ENCODE measurements around the gene NCOA1.

NCOA1 gene

GRCh38 chr2:24756789-24757188 is 265.7 kb downstream of the NCOA1 start:
- Histone ChIP-seq H3K9me3 (ENCODE audit: control insufficient read depth, insufficient read depth, low read depth, low read length) (no peaks in the 10 kb centered on the region), H3K4me3 (ENCODE audit: low read depth, low read length) (no peak overlapping the region), H3K27ac (ENCODE audit: extremely low read depth, low read depth, low read length) (no peak overlapping the region), H3K36me3 (ENCODE audit: control insufficient read depth in 2 of 2, insufficient read depth in 1 of 2, low read length in 2 of 2) (peaks cover 19 to 37% of the 10 kb centered on the region in 2 experiments), H3K4me1 (ENCODE audit: control insufficient read depth, insufficient read depth, low read length) (peaks cover 6% of the 10 kb centered on the region)
- POLR2A ChIA-PET: no interaction called here
- CTCF ChIA-PET: no interaction called here
- TF ChIP-seq ZNF362 (tag by site-specific recombination; IDR thresholded peaks at IDR 0.05) (no peak), ZNF768 (tag by site-specific recombination; IDR thresholded peaks at IDR 0.05) (no peak), ZNF19 (tag by site-specific recombination; IDR thresholded peaks at IDR 0.05; ENCODE audit: low read depth) (no peak), ZBTB48 (tag by site-specific recombination; IDR thresholded peaks at IDR 0.05) (no peak), ZFP37 (tag by site-specific recombination; IDR thresholded peaks at IDR 0.05) (no peak), ZNF596 (tag by site-specific recombination; IDR thresholded peaks at IDR 0.05) (no peak)

DNA sequence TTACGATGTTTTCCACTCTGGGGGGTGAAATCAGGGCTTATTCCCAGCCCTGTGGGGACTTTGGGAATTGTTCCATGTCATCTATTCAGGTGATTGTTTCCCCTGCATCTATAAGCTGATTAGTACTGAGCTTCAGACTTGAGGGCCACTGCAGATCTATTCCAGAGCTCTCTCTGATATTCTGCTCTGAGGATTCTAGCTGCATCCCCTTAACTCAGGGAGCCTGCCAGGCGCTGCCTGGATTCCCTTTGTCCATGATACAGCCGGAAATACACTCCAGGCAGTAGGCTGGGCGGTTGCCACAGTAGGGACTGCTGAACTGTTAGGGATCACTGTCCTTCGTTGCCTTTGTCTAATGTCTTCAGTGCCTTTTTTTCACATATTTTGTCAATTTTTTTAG is 270.8 kb downstream of the NCOA1 start:
- Histone ChIP-seq H3K4me3 (ENCODE audit: low read depth, low read length) (no peak overlapping the region), H3K9me3 (ENCODE audit: control insufficient read depth, insufficient read depth, low read depth, low read length) (no peaks in the 10 kb centered on the region), H3K27ac (ENCODE audit: extremely low read depth, low read depth, low read length) (no peak overlapping the region), H3K36me3 (ENCODE audit: control insufficient read depth in 2 of 2, insufficient read depth in 1 of 2, low read length in 2 of 2) (peaks cover 19 to 32% of the 10 kb centered on the region in 2 experiments), H3K4me1 (ENCODE audit: control insufficient read depth, insufficient read depth, low read length) (peaks cover 10% of the 10 kb centered on the region)
- no peak for TF ChIP-seq ZSCAN16 (tag by site-specific recombination; IDR thresholded peaks at IDR 0.05)
- no peak for TF ChIP-seq ZNF121 (tag by site-specific recombination; IDR thresholded peaks at IDR 0.05)
- TF ChIP-seq, protein P1, sequence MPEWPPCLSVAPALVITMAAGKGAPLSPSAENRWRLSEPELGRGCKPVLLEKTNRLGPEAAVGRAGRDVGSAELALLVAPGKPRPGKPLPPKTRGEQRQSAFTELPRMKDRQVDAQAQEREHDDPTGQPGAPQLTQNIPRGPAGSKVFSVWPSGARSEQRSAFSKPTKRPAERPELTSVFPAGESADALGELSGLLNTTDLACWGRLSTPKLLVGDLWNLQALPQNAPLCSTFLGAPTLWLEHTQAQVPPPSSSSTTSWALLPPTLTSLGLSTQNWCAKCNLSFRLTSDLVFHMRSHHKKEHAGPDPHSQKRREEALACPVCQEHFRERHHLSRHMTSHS (tag by site-specific recombination; IDR thresholded peaks at IDR 0.05): no peak
- no peak for TF ChIP-seq ZBTB26 (tag by site-specific recombination; optimal IDR thresholded peaks at IDR 0.05)
- TF ChIP-seq ZSCAN5A (tag by site-specific recombination; IDR thresholded peaks at IDR 0.05): no peak
- no peak for TF ChIP-seq ZXDB (tag by site-specific recombination; IDR thresholded peaks at IDR 0.05)
- TF ChIP-seq YY2 (tag by site-specific recombination; IDR thresholded peaks at IDR 0.05): no peak
- no peak for TF ChIP-seq SP7 (tag by site-specific recombination; IDR thresholded peaks at IDR 0.05)
- no peak for TF ChIP-seq TRIM28 (IDR thresholded peaks at IDR 0.05; ENCODE audit: borderline replicate concordance, low read length)
- TF ChIP-seq MZF1 (tag by site-specific recombination; IDR thresholded peaks at IDR 0.05; ENCODE audit: borderline replicate concordance): no peak
- TF ChIP-seq MYNN (tag by site-specific recombination; IDR thresholded peaks at IDR 0.05; ENCODE audit: borderline replicate concordance): no peak
- no peak for TF ChIP-seq ZNF223 (tag by site-specific recombination; IDR thresholded peaks at IDR 0.05)
- no peak for TF ChIP-seq ZBTB17 (tag by site-specific recombination; IDR thresholded peaks at IDR 0.05)
- no peak for TF ChIP-seq ZNF785 (tag by site-specific recombination; IDR thresholded peaks at IDR 0.05)
- TF ChIP-seq AEBP2 (tag by site-specific recombination; IDR thresholded peaks at IDR 0.05; ENCODE audit: borderline replicate concordance): no peak
- no peak for TF ChIP-seq GLI2 (tag by site-specific recombination; IDR thresholded peaks at IDR 0.05; ENCODE audit: borderline replicate concordance, low read depth)
- TF ChIP-seq ZNF555 (tag by site-specific recombination; conservative IDR thresholded peaks at IDR 0.05): no peak
- POLR2A ChIA-PET: interaction anchor here (0.5 kb wide), 1 partner anchor 67 kb away, joined by 5 read pairs; no protein-coding TSS in a partner anchor
- CTCF ChIA-PET: interaction anchor here (0.7 kb wide), 1 partner anchor 351 kb away, joined by 5 read pairs; no protein-coding TSS in a partner anchor
